ENCODE results near the gene FBXL7. TPM values are rescaled to one million over a fixed set of nuclear protein-coding genes. Genes with fewer than 3 reads are reported as not detected.

The FBXL7 gene
- total and polyA plus RNA-seq, 2 experiments from 2014 or later, result 3.2 to 7.5 TPM

DNA sequence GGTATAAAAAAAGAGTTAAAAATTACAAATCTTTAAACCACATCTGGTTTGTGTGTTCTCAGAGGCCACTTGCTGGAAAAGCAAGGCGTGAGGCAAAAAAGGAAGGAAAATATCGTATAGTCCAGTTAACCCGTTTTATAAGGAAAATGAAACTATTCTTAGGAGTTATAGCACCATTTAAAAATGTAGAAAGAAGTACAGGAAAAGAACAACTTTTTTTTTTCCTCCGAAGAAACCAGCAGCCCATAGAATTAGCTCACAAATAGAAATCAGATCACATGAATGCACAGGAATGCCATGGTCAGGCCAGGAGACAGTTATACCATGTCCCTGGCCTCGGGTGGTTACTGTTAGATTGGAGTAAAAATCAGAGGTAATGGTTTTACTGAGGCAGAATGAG is 241.6 kb downstream of the FBXL7 start:
- TF ChIP-seq EZH2 (IDR thresholded peaks at IDR 0.05; ENCODE audit: insufficient read depth, poor library complexity, severe bottlenecking) (no peak), EZH2phosphoT487 (IDR thresholded peaks at IDR 0.05; ENCODE audit: insufficient read depth, low read depth) (no peak)
- H3K4me1 ChIP-seq (ENCODE audit: insufficient read depth), result peaks cover 16% of the 10 kb centered on the region
- H3K36me3 ChIP-seq (ENCODE audit: low read depth), result no peaks in the 10 kb centered on the region
- in situ Hi-C loops (cut with MboI), result no loop called here
- H4K20me1 ChIP-seq (ENCODE audit: insufficient read depth), result no peaks in the 10 kb centered on the region
- H3K9ac ChIP-seq, result no peak overlapping the region
- H3K9me3 ChIP-seq (ENCODE audit: low read depth), result no peaks in the 10 kb centered on the region
- H3K27me3 ChIP-seq (replicated peaks; ENCODE audit: insufficient read depth), result no peaks in the 10 kb centered on the region
- 29 to 37% methylated on average over 5 of the region's 5 CpGs for WGBS, 2 experiments (ENCODE audit: low coverage in 1 of 2, low lambda C conversion rate in 2 of 2, missing lambda C conversion rate in 2 of 2)
- no peak overlapping the region for H2AFZ ChIP-seq
- peaks cover 18% of the 10 kb centered on the region for H3F3A ChIP-seq (ENCODE audit: insufficient read depth)
- no peak overlapping the region for H3K27ac ChIP-seq
- no peaks in the 10 kb centered on the region for H3K9me2 ChIP-seq (ENCODE audit: insufficient read depth)
- H3K79me2 ChIP-seq (ENCODE audit: insufficient read depth), result peaks cover 19% of the 10 kb centered on the region; the same call in 1 of the 2 replicates
- no peak overlapping the region for H3K4me3 ChIP-seq
- no peak for DNase-seq
- no peak overlapping the region for H3K4me2 ChIP-seq (ENCODE audit: unreplicated experiment)

DNA sequence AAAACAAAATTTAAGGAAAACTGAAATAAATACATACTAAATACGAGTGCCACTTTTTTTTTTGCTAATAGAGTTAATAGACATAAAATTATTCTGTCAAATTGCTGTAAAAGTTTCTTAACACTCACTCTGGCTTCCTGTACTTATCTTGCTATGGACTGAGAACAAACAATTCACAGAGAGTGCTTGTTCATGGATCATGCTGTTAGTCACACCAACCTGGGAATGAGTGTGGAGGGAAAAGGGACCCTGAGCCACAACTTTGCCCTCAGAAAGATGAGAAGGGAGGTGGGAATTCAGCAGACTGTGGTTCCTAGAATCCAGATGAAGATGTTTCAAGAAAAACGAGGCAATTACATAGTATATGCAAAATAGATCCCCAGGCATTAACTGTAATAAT is 246.9 kb downstream of the FBXL7 start:
- Histone ChIP-seq H3F3A (ENCODE audit: insufficient read depth) (no peaks in the 10 kb centered on the region), H3K9ac (no peak overlapping the region), H3K27me3 (replicated peaks; ENCODE audit: insufficient read depth) (no peaks in the 10 kb centered on the region), H3K4me3 (no peak overlapping the region), H2AFZ (no peak overlapping the region), H3K36me3 (ENCODE audit: low read depth) (no peaks in the 10 kb centered on the region), H3K4me2 (ENCODE audit: unreplicated experiment) (no peak overlapping the region), H4K20me1 (ENCODE audit: insufficient read depth) (no peaks in the 10 kb centered on the region), H3K27ac (no peak overlapping the region), H3K9me3 (ENCODE audit: low read depth) (no peaks in the 10 kb centered on the region), H3K9me2 (ENCODE audit: insufficient read depth) (no peaks in the 10 kb centered on the region), H3K4me1 (ENCODE audit: insufficient read depth) (no peaks in the 10 kb centered on the region), H3K79me2 (ENCODE audit: insufficient read depth) (peaks cover 18% of the 10 kb centered on the region)
- no peak for DNase-seq
- 72 to 85% methylated on average over 2 of the region's 2 CpGs for WGBS, 2 experiments (ENCODE audit: low coverage in 1 of 2, low lambda C conversion rate in 2 of 2, missing lambda C conversion rate in 2 of 2)
- TF ChIP-seq EZH2 (IDR thresholded peaks at IDR 0.05; ENCODE audit: insufficient read depth, poor library complexity, severe bottlenecking), result no peak
- TF ChIP-seq EZH2phosphoT487 (IDR thresholded peaks at IDR 0.05; ENCODE audit: insufficient read depth, low read depth), result no peak
- in situ Hi-C loops (cut with MboI), result no loop called here

DNA sequence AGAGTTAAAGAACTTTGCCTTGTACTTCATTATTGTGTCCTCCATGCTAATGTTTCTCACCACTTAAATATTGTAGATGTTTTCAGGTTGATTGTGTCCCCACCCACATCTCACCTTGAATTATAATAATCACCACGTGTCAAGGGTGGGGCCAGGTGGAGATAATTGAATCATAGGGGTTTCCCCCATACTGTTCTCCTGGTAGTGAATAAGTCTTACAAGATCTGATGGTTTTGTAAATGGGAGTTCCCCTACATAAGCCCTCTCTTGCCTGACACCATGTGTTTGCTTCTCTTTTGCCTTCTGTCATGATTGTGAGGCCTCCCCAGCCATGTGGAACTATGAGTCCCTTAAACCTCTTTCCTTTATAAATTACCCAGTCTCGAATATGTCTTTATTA is 248.3 kb downstream of the FBXL7 start:
- 51 to 64% methylated on average over 2 of the region's 2 CpGs for WGBS, 2 experiments (ENCODE audit: low coverage in 1 of 2, low lambda C conversion rate in 2 of 2, missing lambda C conversion rate in 2 of 2)
- H2AFZ ChIP-seq, result no peak overlapping the region
- no peak for TF ChIP-seq EZH2 (IDR thresholded peaks at IDR 0.05; ENCODE audit: insufficient read depth, poor library complexity, severe bottlenecking)
- no peak for TF ChIP-seq EZH2phosphoT487 (IDR thresholded peaks at IDR 0.05; ENCODE audit: insufficient read depth, low read depth)
- peaks cover 2% of the 10 kb centered on the region; the same call in 1 of the 2 replicates for H3K4me1 ChIP-seq (ENCODE audit: insufficient read depth)
- no peak overlapping the region for H3K4me2 ChIP-seq (ENCODE audit: unreplicated experiment)
- no peak overlapping the region for H3K4me3 ChIP-seq
- H3K79me2 ChIP-seq (ENCODE audit: insufficient read depth), result peaks cover 25% of the 10 kb centered on the region
- H3F3A ChIP-seq (ENCODE audit: insufficient read depth), result no peaks in the 10 kb centered on the region
- H3K9me3 ChIP-seq (ENCODE audit: low read depth), result no peaks in the 10 kb centered on the region
- H4K20me1 ChIP-seq (ENCODE audit: insufficient read depth), result no peaks in the 10 kb centered on the region
- H3K27me3 ChIP-seq (replicated peaks; ENCODE audit: insufficient read depth), result no peaks in the 10 kb centered on the region
- H3K36me3 ChIP-seq (ENCODE audit: low read depth), result no peaks in the 10 kb centered on the region
- no peak overlapping the region for H3K27ac ChIP-seq
- H3K9ac ChIP-seq, result no peak overlapping the region
- in situ Hi-C loops (cut with MboI), result no loop called here
- H3K9me2 ChIP-seq (ENCODE audit: insufficient read depth), result no peaks in the 10 kb centered on the region
- DNase-seq, result no peak

DNA sequence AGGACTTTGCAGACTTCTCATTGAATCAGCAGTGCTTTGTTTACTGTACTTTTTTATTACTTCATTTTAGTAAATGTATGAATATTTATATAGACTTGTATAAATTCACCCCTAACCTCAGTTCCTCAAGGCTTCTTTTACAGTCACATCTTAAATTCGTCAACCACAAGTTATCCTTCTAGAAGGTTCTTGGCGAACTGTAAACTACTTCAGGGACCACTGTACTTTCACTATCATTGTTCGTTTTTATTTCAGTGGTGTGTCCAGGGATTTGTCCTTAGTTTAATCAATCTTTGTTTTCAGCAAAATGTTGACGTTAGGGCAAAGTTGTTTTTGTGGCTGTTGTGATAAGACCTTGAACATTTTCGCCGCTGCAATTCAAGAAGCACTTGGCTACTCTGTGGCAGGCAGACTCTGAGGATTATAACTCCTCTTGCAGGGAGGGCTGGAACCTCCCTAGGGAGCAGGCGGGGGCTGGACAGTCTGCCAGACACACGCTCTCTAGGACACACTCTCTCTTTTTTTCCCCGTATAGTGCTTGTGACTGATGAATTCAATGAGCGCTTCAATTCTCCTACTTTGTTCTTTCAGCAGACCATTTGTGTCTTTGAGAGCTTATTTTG is 252.8 kb downstream of the FBXL7 start:
- peaks cover 23% of the 10 kb centered on the region for H3K4me1 ChIP-seq (ENCODE audit: insufficient read depth)
- no peaks in the 10 kb centered on the region for H3K27me3 ChIP-seq (replicated peaks; ENCODE audit: insufficient read depth)
- in situ Hi-C loops (cut with MboI), result no loop called here
- TF ChIP-seq EZH2 (IDR thresholded peaks at IDR 0.05; ENCODE audit: insufficient read depth, poor library complexity, severe bottlenecking) (no peak), EZH2phosphoT487 (IDR thresholded peaks at IDR 0.05; ENCODE audit: insufficient read depth, low read depth) (no peak)
- H3K9me2 ChIP-seq (ENCODE audit: insufficient read depth), result no peaks in the 10 kb centered on the region
- no peak overlapping the region for H3K27ac ChIP-seq
- H3K4me3 ChIP-seq, result peak overlapping the region; percentile 66
- 43 to 48% methylated on average over 10 of the region's 10 CpGs for WGBS, 2 experiments (ENCODE audit: low coverage in 1 of 2, low lambda C conversion rate in 2 of 2, missing lambda C conversion rate in 2 of 2)
- H3K9ac ChIP-seq, result peak overlapping the region; percentile 61
- no peaks in the 10 kb centered on the region for H4K20me1 ChIP-seq (ENCODE audit: insufficient read depth)
- H2AFZ ChIP-seq, result 0 out of 2 replicates have a peak overlapping the region, but pooled peaks have one; percentile 29
- peaks cover 53% of the 10 kb centered on the region for H3K79me2 ChIP-seq (ENCODE audit: insufficient read depth)
- peaks cover 19% of the 10 kb centered on the region for H3F3A ChIP-seq (ENCODE audit: insufficient read depth)
- peak; percentile 64 for DNase-seq
- no peaks in the 10 kb centered on the region for H3K9me3 ChIP-seq (ENCODE audit: low read depth)
- H3K36me3 ChIP-seq (ENCODE audit: low read depth), result no peaks in the 10 kb centered on the region
- H3K4me2 ChIP-seq (ENCODE audit: unreplicated experiment), result peak overlapping the region; percentile 46

All from GM23248 (cell line).